ENCODE measurements around the gene INPP5A. TPM values are rescaled to one million over a fixed set of nuclear protein-coding genes. Genes with fewer than 3 reads are reported as not detected.

INPP5A gene
- total and polyA plus RNA-seq, 11 donors: 38.6 to 179 (median 102) TPM

- no peak for TF ChIP-seq POLR2A (IDR thresholded peaks at IDR 0.05)
- TF ChIP-seq CTCF (IDR thresholded peaks at IDR 0.05): no peak
- Histone ChIP-seq H3K27me3 (no peaks in the 10 kb centered on the region), H3K36me3 (peaks cover 0 to 40% (median 11%) of the 10 kb centered on the region in 9 donors), H3K27ac (no peak overlapping the region), H3K9me3 (no peaks in the 10 kb centered on the region), H3K4me1 (peaks cover 0 to 3% (median 0%) of the 10 kb centered on the region in 12 donors), H3K4me3 (no peak overlapping the region)
- DNase-seq (peak in 4 of 5 donors; percentile 5 to 51 (median 13)), ATAC-seq (no peak)
- intact Hi-C loops (cut with DNase I): no loop called here
- WGBS, 4 donors: 95 to 96% (median 95%) methylated on average over 22 to 24 of the region's 24 CpGs
These were observed 177.6 kb downstream of the INPP5A start for GRCh38 chr10:132714986-132715775.

DNA sequence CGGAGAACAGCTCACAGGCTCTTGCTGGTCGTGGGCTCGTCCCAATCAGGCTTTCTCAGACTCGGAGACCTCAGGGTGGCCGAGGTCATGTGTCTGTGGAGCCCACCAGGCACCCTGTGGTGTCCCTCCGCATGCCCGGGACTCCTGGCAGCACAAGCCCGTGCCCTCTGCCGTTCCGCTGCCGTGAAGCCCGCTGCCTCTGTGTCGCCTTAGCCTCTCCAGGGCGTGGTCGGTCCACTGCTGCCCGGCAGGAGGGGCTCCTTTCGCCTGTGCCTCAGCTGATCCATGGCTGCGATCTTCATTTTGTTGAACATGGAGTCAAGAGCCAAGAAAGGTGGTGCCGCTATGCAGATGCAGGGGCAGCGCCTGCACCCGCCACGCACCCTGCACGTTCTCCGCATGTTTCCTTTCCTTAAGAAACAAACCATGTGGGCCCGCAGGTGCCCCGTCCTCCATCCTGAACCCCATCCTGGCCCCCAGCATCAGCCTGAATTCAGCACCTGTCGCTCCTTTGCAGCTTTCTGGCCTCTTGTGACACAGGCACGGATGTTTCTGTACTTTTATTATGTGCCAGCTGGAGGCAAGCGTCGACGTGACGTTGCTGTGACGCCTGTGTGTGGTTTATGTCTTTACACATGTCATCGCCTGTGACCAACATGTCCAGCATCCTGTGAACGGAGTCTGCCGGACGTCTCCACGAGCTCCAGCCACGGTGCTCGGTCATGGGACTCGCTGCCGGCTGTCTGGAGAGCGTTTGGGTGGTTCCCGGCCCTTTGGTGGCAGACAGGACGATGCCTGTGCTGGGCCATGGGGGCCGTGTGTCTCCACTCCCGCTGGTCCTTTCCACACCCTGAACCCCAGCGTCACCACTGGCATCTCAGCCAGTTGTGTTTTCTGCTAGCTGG lies 178.4 kb downstream of the INPP5A start:
- peaks cover 0 to 34% (median 11%) of the 10 kb centered on the region in 9 donors for H3K36me3 ChIP-seq
- no peak overlapping the region for H3K27ac ChIP-seq
- peak in 4 of 5 donors; percentile 4 to 44 (median 24) for DNase-seq
- TF ChIP-seq POLR2A (IDR thresholded peaks at IDR 0.05): no peak
- no peak for TF ChIP-seq CTCF (IDR thresholded peaks at IDR 0.05)
- no peaks in the 10 kb centered on the region for H3K9me3 ChIP-seq
- intact Hi-C loops (cut with DNase I): no loop called here
- WGBS, 4 donors: 75 to 86% (median 83%) methylated on average over 42 to 48 of the region's 48 CpGs
- no peak for ATAC-seq
- H3K4me1 ChIP-seq: peaks cover 0 to 3% (median 0%) of the 10 kb centered on the region in 12 donors
- H3K27me3 ChIP-seq: no peaks in the 10 kb centered on the region
- H3K4me3 ChIP-seq: no peak overlapping the region

- ATAC-seq (no peak), DNase-seq (peak in 4 of 5 donors; percentile 3 to 20 (median 16))
- Histone ChIP-seq H3K4me3 (no peak overlapping the region), H3K27ac (no peak overlapping the region), H3K27me3 (no peaks in the 10 kb centered on the region), H3K9me3 (no peaks in the 10 kb centered on the region), H3K4me1 (peaks cover 0 to 9% (median 0%) of the 10 kb centered on the region in 12 donors), H3K36me3 (peaks cover 0 to 25% (median 8%) of the 10 kb centered on the region in 9 donors)
- TF ChIP-seq POLR2A (IDR thresholded peaks at IDR 0.05): no peak
- TF ChIP-seq CTCF (IDR thresholded peaks at IDR 0.05): no peak
- intact Hi-C loops (cut with DNase I): no loop called here
- WGBS, 4 donors: 92 to 94% (median 93%) methylated on average over 24 to 27 of the region's 27 CpGs
These were observed 179.3 kb downstream of the INPP5A start for GRCh38 chr10:132716691-132717490.
